Cardiac muscle cell (in vitro differentiated cells and primary cell): ENCODE results near the gene MRPL53. TPM values are rescaled to one million over a fixed set of nuclear protein-coding genes. Genes with fewer than 3 reads are reported as not detected.

Experiments used
- DNase-seq, 2 donors: peaks; one replicate each; pipeline versions ENCODE4 v3.0.0 to v3.0.0-alpha.2; 2010 to 2017; ENCODE audit warnings: low read depth in 1 of 2, low spot score in 1 of 2
- H3K27ac ChIP-seq: fragments of 200-600 bp; sonication (generic); 2 replicates; pipeline ENCODE4 v1.5.1; 2016
- H3K27me3 ChIP-seq: fragments of 200-600 bp; sonication (generic); 2 replicates; pipeline ENCODE4 v1.6.0; 2016; ENCODE audit warnings: control low read depth
- H3K36me3 ChIP-seq: fragments of 200-600 bp; sonication (generic); 2 replicates; pipeline ENCODE4 v1.5.1; 2016; ENCODE audit warnings: control low read depth
- H3K4me1 ChIP-seq: fragments of 200-600 bp; sonication (generic); 2 replicates; pipeline ENCODE4 v1.8.1; 2017; ENCODE audit warnings: low read depth, mild to moderate bottlenecking, mixed run types
- H3K4me3 ChIP-seq: fragments of 200-600 bp; sonication (generic); 2 replicates; pipeline ENCODE4 v1.5.1; 2016; ENCODE audit warnings: mild to moderate bottlenecking
- H3K9me3 ChIP-seq: fragments of 200-600 bp; sonication (generic); 2 replicates; pipeline ENCODE4 v1.5.1; 2017; ENCODE audit warnings: low read depth, mild to moderate bottlenecking, control low read depth
- polyA plus RNA-seq: library from polyadenylated mRNA; unstranded; fragments of >200 nt; fragmentation: Nextera tagmentation; extraction: Ambion mirVana; gene quantifications from 2 replicates; pipeline ENCODE4 v1.2.1, GENCODE V29; 2016
- total RNA-seq: library from RNA; depleted of rRNA; stranded (reverse); fragments of >200 nt; gene quantifications from 2 replicates; pipeline ENCODE4 v1.2.3, GENCODE V29; 2016
- TF ChIP-seq, protein P1 (sequence below): IDR thresholded peaks from 2 replicates; pipeline ENCODE4 v1.5.1; 2012; ENCODE audit warnings: low read depth, mild to moderate bottlenecking, low read length

The MRPL53 gene
- total and polyA plus RNA-seq, 2 experiments from 2014 or later = 50.8 to 132 TPM

DNA sequence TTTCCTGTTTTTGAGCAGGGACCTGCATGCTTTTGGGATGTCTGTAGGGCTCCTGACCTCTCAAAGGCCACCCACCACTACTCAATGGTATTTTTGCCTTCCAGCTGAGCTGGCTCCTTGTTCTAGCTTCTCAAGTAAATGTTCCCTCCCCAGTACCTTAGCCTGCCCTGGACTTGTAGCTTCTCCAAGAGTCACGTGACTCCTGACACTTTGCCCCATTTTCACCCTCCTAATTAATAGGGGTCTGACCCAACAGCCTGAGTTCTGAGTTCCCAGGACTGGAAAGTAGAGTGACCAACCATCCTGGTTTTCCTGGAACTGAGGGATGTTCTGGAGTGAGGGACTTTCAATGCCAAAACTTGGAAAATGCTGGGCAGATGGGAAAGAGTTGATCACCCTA lies 23.0 kb upstream of the MRPL53 start:
- peaks cover 56% of the 10 kb centered on the region for H3K27me3 ChIP-seq
- H3K4me1 ChIP-seq = peaks cover 17% of the 10 kb centered on the region
- no peaks in the 10 kb centered on the region for H3K9me3 ChIP-seq
- no peak for DNase-seq
- H3K4me3 ChIP-seq = no peak overlapping the region
- H3K36me3 ChIP-seq = peaks cover 24% of the 10 kb centered on the region
- TF ChIP-seq, protein P1, sequence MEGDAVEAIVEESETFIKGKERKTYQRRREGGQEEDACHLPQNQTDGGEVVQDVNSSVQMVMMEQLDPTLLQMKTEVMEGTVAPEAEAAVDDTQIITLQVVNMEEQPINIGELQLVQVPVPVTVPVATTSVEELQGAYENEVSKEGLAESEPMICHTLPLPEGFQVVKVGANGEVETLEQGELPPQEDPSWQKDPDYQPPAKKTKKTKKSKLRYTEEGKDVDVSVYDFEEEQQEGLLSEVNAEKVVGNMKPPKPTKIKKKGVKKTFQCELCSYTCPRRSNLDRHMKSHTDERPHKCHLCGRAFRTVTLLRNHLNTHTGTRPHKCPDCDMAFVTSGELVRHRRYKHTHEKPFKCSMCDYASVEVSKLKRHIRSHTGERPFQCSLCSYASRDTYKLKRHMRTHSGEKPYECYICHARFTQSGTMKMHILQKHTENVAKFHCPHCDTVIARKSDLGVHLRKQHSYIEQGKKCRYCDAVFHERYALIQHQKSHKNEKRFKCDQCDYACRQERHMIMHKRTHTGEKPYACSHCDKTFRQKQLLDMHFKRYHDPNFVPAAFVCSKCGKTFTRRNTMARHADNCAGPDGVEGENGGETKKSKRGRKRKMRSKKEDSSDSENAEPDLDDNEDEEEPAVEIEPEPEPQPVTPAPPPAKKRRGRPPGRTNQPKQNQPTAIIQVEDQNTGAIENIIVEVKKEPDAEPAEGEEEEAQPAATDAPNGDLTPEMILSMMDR = no peak
- no peak overlapping the region for H3K27ac ChIP-seq

DNA sequence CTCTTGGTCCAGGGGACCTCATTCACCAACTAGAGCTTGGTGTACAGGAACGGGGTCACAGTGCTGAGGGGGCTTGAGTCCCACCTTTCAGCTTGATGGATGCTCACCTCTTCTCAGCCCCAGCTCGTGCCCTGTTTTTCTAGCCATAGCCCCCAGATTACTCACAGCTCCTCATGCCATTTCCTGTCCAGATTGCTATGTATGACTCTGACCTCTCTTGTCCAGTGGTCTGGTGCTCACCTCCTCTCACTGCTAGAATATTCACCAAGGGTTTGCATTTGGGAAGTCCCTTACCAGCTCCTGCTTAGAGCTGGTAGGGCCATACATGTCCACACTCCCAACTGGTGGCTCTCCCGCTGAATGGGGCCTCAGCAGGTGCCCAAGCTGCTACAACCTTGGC lies 21.1 kb upstream of the MRPL53 start:
- Histone ChIP-seq H3K4me1 (peaks cover 8% of the 10 kb centered on the region), H3K36me3 (peaks cover 24% of the 10 kb centered on the region)
- DNase-seq = no peak

DNA sequence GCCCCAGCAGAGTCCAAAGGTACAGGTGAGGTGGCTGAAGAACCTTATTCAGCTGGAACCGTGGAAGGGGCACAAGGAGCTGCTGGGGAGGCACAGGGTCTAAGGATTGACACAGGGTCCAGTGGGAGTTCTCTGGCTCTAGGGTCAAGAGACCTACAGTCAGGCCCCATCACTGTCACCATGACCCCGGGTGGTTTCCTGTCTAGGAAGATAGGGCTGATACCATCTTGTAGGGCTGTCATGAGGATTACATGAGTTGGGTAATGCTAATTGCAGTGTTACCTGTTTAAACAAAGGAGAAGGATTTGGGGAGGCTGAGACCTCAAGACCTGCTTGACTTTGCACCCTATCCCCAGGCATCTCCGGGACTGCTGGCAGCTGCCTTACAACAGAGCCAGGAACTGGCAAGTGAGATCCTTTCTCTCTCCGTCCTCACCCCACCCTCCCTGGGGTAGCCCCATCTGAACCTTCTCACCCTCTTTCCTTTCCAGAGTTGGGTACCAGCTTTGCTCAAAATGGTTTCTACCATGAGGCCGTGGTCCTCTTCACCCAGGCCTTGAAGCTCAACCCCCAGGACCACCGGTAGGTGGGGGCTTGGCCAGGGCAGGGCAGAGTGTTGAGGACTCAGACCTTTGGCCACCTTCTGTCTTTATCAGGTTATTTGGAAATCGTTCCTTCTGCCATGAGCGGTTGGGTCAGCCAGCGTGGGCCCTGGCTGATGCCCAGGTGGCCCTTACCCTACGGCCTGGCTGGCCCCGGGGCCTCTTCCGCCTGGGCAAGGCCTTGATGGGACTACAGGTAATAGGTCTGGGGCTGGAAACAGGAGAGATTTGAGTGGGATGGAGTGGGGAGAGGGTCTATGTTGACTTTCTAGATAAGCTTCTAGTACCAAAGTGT lies 19.4 kb upstream of the MRPL53 start:
- Histone ChIP-seq H3K27me3 (peaks cover 20% of the 10 kb centered on the region), H3K9me3 (no peaks in the 10 kb centered on the region), H3K4me3 (no peak overlapping the region), H3K36me3 (peaks cover 24% of the 10 kb centered on the region), H3K4me1 (no peaks in the 10 kb centered on the region), H3K27ac (no peak overlapping the region)
- TF ChIP-seq, protein P1 = no peak
- DNase-seq = no peak

More for the DNA sequence above, 21.1 kb upstream of the MRPL53 start:
- no peak overlapping the region for H3K27ac ChIP-seq
- H3K4me3 ChIP-seq = no peak overlapping the region
- H3K9me3 ChIP-seq = no peaks in the 10 kb centered on the region
- TF ChIP-seq, protein P1 = no peak
- H3K27me3 ChIP-seq = peaks cover 37% of the 10 kb centered on the region

DNA sequence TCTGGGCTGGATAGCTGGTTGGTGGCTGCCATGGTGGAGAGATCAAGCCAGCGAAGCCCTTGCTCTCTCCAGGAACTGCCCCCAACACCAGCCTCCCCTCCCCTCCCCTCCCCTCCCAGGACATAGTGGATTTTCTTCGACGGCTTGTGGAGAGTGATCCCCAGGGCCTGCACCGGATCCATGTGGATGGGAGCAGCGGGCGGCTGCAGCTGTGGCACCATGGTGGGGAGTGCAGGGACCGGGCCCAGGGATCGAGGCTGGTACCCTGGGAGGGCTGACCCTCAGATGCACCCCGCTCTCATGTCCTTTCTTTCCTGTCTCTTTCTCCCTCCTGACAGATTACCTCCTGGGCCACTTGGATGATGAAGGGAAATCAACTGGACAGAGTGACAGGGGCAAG lies 17.4 kb upstream of the MRPL53 start:
- H3K27me3 ChIP-seq = peaks cover under 1% of the 10 kb centered on the region
- no peaks in the 10 kb centered on the region for H3K9me3 ChIP-seq
- H3K4me3 ChIP-seq = no peak overlapping the region
- TF ChIP-seq, protein P1 = no peak
- no peak overlapping the region for H3K27ac ChIP-seq
- H3K4me1 ChIP-seq = no peaks in the 10 kb centered on the region
- peaks cover 24% of the 10 kb centered on the region for H3K36me3 ChIP-seq
- DNase-seq = no peak

DNA sequence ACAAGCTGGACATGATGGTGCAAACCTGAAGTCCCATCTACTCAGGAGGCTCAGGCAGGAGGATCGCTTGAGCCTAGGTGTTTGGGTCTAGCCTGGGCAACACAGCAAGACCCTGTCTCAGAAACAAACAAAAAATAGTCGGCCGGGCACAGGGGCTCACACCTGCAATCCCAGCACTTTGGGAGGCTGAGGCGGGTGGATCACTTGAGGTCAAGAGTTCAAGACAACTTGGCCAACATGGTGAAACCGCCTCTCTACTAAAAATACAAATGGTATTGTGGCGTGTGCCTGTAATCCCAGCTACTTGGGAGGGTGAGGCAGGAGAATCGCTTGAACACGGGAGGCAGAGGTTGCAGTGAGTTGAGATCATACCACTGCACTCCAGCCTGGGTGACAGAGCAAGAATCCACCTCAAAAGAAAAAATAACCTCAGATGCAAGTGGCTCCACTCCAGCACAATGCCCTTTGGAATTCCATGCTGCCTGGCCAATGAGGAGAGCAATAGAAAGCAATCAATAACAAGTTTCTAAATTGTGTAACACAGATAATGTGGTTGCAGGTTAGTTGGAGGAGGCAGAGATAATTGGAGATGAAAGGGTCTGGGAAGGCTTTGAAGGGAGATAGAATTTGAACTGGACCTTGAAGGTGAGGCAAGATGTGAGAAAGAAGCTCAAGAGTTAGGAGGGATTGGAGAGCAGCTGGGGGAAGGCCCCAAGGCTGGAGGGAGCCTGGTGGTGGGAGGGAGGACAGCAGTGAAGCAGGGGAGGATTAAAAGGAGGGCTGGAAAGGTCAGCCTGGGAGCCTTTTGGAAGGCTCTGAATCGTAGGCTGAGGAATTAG lies 16.4 kb upstream of the MRPL53 start:
- Histone ChIP-seq H3K4me3 (no peak overlapping the region), H3K9me3 (no peaks in the 10 kb centered on the region), H3K36me3 (peaks cover 24% of the 10 kb centered on the region)

More for the DNA sequence above, 16.4 kb upstream of the MRPL53 start:
- TF ChIP-seq, protein P1 = no peak
- Histone ChIP-seq H3K4me1 (no peaks in the 10 kb centered on the region), H3K27me3 (no peaks in the 10 kb centered on the region), H3K27ac (no peak overlapping the region)
- DNase-seq = no peak
